Measurements from ENCODE around the gene SEMA3B.

Gene SEMA3B

GRCh38 chr3:50319181-50319893 lies 50.4 kb downstream of the SEMA3B start:
- DNase-seq: no peak

- no peak for DNase-seq
Observed at GRCh38 chr3:50319894-50320625, 51.1 kb downstream of the SEMA3B start.

GRCh38 chr3:50320853-50321335 lies 51.9 kb downstream of the SEMA3B start:
- DNase-seq: no peak

- peak; percentile 51 for DNase-seq
Observed at GRCh38 chr3:50321336-50322114, 52.6 kb downstream of the SEMA3B start.

GRCh38 chr3:50322115-50322385 lies 53.1 kb downstream of the SEMA3B start:
- DNase-seq: no peak

- no peak for DNase-seq
Observed at GRCh38 chr3:50322386-50323091, 53.6 kb downstream of the SEMA3B start, which contains the start of gene HYAL2. Gene HYAL2, minus strand, starts transcription at chr3:50322745. Its CDS starts 2,256 bp downstream, at chr3:50320489.

GRCh38 chr3:50323092-50323600 lies 54.2 kb downstream of the SEMA3B start:
- DNase-seq: no peak

- no peak for DNase-seq
Observed at GRCh38 chr3:50323614-50324199, 54.8 kb downstream of the SEMA3B start.

GRCh38 chr3:50324351-50325112 lies 55.6 kb downstream of the SEMA3B start:
- DNase-seq: no peak

- DNase-seq: no peak
Observed at GRCh38 chr3:50325113-50325480, 56.1 kb downstream of the SEMA3B start.

- no peak for DNase-seq
Observed at GRCh38 chr3:50325497-50326181, 56.7 kb downstream of the SEMA3B start.

GRCh38 chr3:50326182-50326541 lies 57.2 kb downstream of the SEMA3B start:
- DNase-seq: no peak

- no peak for DNase-seq
Observed at GRCh38 chr3:50327129-50327528, 58.2 kb downstream of the SEMA3B start.

All from NCI-H2107 (cell line).